ENCODE measurements around the gene ZHX3. TPM values are rescaled to one million over a fixed set of nuclear protein-coding genes. Genes with fewer than 3 reads are reported as not detected.

The ZHX3 gene
- total and polyA plus RNA-seq, 2 of the 13 experiments (the other 11 are each of a cell fraction or from before 2014, with no cell fraction given), result 8.4 to 11.7 TPM

DNA sequence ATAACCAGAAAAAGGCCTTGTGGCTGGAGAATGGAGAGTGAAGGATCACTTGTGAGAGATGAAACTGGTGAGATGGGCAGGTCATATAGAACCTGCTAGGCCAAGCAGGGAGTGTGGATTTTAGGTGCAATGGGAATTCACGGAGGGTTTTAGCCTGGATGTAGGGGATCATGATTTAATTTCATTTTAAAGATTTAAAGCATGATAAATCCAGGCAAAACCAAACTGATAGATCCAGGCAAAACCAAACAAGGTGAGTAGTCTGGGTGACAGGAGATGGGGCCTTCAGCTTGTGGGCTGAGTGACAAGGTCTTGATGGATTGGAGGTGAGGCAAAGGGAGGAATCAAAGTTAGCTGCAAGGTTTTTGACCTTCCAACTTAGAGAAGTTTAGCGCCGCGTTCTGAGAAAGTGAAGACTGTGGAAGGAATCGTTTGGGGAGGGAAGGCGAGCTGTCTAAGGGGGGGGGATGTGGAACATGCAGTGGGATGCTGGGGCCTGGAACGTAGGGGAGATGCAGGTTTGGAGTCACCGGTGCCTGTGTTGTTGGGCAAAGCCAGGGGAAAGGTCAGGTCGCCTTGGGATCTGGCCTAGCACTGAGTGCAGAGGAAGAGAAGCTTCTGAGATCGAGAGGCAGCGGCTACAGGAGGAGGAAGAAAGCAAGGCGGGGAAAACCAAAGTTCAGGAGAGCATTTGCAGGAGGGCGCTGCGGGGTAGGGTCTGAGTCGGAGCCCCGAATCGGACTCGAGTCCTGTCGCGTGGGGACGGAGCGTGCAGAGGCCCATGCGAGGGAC lies 181.4 kb downstream of the ZHX3 start:
- Histone ChIP-seq H3K4me2 (ENCODE audit: low read depth, low read length) (peak overlapping the region; percentile 97), H3K36me3 (replicated peaks in 1 of 2; ENCODE audit: control insufficient read depth in 1 of 2, insufficient read depth in 2 of 2, low read length in 2 of 2) (no peaks in the 10 kb centered on the region; a peak in 1 of 5 replicates), H4K20me1 (ENCODE audit: insufficient read depth, low read length) (no peaks in the 10 kb centered on the region; the same call in 1 of the 2 replicates), H3K9ac (ENCODE audit: insufficient read depth, low read depth, low read length) (peak overlapping the region; percentile 96), H2AFZ (ENCODE audit: low read length) (no peak overlapping the region), H3K4me1 (ENCODE audit: insufficient read depth, low read length) (peaks cover 75% of the 10 kb centered on the region), H3K79me2 (ENCODE audit: insufficient read depth, low read length) (peaks cover 36% of the 10 kb centered on the region), H3K4me3 (replicated peaks in 1 of 3; ENCODE audit: insufficient read depth in 1 of 3, low read depth in 2 of 3, low read length in 3 of 3) (peak overlapping the region; percentile 81 to 91 (median 85)), H3K9me3 (ENCODE audit: low read length) (no peaks in the 10 kb centered on the region), H3K27ac (ENCODE audit: extremely low read length, insufficient read depth, low read length) (peak overlapping the region; percentile 88), H3K27me3 (ENCODE audit: control insufficient read depth in 1 of 2, insufficient read depth in 2 of 2, low read length in 2 of 2) (no peaks in the 10 kb centered on the region)
- no peak for DNase-seq (ENCODE audit: low spot score)
- ChIA-PET POLR2A (interaction anchor here (0.8 to 2.3 kb wide), 5 partner anchors 8 to 204 kb away, joined by 3 to 18 read pairs (median 7); partner anchors contain the start of gene LPIN3), CTCF (ENCODE audit: low intra/inter-chr PET ratio, low total read pairs) (interaction anchor here (2.1 to 2.6 kb wide), 3 partner anchors 37 to 203 kb away, joined by 8 to 28 read pairs (median 13); partner anchors contain the start of gene LPIN3)
- no peak for FAIRE-seq
- WGBS (ENCODE audit: low lambda C conversion rate), result 12% methylated on average over 23 of the region's 23 CpGs
- in situ Hi-C loops (cut with HindIII; ENCODE audit: extremely low pct_ligation_motif_present, low pct_unique_long_range_greater_than_20kb), result loop anchor here (10.0 kb wide), 1 partner anchor 199 kb away; no protein-coding TSS in a partner anchor
- intact Hi-C loops (cut with micrococcal nuclease; ENCODE audit: unreplicated experiment), result loop anchor here (1.0 to 2.0 kb wide), 3 partner anchors 37 to 204 kb away; partner anchors contain the start of gene LPIN3
- ATAC-seq, result peak; percentile 6
- TSS peak; percentile 60 for BruUV-seq (replicated peaks)
- TF ChIP-seq, protein P1, sequence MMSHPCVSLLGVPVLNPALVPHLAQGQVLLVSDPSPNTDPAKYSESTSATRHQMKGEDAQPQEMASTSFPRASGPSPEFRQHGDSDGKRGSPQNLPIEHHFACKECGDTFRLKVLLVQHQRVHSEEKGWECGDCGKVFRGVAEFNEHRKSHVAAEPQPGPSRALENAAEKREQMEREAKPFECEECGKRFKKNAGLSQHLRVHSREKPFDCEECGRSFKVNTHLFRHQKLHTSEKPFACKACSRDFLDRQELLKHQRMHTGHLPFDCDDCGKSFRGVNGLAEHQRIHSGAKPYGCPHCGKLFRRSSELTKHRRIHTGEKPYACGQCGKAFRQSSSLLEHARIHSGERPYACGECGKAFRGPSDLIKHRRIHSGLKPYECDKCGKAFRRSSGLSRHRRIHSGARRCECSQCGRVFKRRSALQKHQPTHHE (CRISPR knock-in tag; IDR thresholded peaks at IDR 0.05; ENCODE audit: borderline replicate concordance), result no peak
- TF ChIP-seq PHF5A (CRISPR knock-in tag; IDR thresholded peaks at IDR 0.05; ENCODE audit: low read depth, unreplicated experiment) (no peak), ZNF556 (CRISPR knock-in tag; IDR thresholded peaks at IDR 0.05; ENCODE audit: borderline replicate concordance) (no peak), AGO1 (IDR thresholded peaks at IDR 0.05; ENCODE audit: low read depth, low read length, poor library complexity, severe bottlenecking) (no peak), MED1 (CRISPR knock-in tag; IDR thresholded peaks at IDR 0.05) (no peak)
- TF ChIP-seq, protein P2, sequence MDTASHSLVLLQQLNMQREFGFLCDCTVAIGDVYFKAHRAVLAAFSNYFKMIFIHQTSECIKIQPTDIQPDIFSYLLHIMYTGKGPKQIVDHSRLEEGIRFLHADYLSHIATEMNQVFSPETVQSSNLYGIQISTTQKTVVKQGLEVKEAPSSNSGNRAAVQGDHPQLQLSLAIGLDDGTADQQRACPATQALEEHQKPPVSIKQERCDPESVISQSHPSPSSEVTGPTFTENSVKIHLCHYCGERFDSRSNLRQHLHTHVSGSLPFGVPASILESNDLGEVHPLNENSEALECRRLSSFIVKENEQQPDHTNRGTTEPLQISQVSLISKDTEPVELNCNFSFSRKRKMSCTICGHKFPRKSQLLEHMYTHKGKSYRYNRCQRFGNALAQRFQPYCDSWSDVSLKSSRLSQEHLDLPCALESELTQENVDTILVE (CRISPR knock-in tag; IDR thresholded peaks at IDR 0.05), result no peak
- TF ChIP-seq, protein P3, sequence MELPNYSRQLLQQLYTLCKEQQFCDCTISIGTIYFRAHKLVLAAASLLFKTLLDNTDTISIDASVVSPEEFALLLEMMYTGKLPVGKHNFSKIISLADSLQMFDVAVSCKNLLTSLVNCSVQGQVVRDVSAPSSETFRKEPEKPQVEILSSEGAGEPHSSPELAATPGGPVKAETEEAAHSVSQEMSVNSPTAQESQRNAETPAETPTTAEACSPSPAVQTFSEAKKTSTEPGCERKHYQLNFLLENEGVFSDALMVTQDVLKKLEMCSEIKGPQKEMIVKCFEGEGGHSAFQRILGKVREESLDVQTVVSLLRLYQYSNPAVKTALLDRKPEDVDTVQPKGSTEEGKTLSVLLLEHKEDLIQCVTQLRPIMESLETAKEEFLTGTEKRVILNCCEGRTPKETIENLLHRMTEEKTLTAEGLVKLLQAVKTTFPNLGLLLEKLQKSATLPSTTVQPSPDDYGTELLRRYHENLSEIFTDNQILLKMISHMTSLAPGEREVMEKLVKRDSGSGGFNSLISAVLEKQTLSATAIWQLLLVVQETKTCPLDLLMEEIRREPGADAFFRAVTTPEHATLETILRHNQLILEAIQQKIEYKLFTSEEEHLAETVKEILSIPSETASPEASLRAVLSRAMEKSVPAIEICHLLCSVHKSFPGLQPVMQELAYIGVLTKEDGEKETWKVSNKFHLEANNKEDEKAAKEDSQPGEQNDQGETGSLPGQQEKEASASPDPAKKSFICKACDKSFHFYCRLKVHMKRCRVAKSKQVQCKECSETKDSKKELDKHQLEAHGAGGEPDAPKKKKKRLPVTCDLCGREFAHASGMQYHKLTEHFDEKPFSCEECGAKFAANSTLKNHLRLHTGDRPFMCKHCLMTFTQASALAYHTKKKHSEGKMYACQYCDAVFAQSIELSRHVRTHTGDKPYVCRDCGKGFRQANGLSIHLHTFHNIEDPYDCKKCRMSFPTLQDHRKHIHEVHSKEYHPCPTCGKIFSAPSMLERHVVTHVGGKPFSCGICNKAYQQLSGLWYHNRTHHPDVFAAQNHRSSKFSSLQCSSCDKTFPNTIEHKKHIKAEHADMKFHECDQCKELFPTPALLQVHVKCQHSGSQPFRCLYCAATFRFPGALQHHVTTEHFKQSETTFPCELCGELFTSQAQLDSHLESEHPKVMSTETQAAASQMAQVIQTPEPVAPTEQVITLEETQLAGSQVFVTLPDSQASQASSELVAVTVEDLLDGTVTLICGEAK (IDR thresholded peaks at IDR 0.05), result no peak
- TF ChIP-seq, protein P3 (CRISPR knock-in tag; IDR thresholded peaks at IDR 0.05), result no peak
- TF ChIP-seq, protein P4, sequence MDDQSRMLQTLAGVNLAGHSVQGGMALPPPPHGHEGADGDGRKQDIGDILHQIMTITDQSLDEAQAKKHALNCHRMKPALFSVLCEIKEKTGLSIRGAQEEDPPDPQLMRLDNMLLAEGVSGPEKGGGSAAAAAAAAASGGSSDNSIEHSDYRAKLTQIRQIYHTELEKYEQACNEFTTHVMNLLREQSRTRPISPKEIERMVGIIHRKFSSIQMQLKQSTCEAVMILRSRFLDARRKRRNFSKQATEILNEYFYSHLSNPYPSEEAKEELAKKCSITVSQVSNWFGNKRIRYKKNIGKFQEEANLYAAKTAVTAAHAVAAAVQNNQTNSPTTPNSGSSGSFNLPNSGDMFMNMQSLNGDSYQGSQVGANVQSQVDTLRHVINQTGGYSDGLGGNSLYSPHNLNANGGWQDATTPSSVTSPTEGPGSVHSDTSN (CRISPR knock-in tag; IDR thresholded peaks at IDR 0.05; ENCODE audit: borderline replicate concordance), result no peak
